Panc1 (cell line): Measurements from ENCODE around the gene RIMBP3C. TPM values are rescaled to one million over a fixed set of nuclear protein-coding genes. Genes with fewer than 3 reads are reported as not detected.
A peak's percentile ranks its signal among the peaks of the same experiment; 100 is the strongest.
"Not testable (repeated sequence)": the region's sequence is repeated elsewhere in the genome, so short reads cannot be mapped to it uniquely, and the experiment has no call there.

Experiments
- ATAC-seq: fragments of 200-7000 bp; cut with Tn5 transposase; 2 replicates; pipeline ENCODE4 v1.9.1; 2020; ENCODE audit warnings: mild to moderate bottlenecking, moderate library complexity
- Bru-seq: library from RNA; stranded (reverse); fragments of 400-500 nt; gene quantifications from one replicate; lab custom pipeline; 2021; lab: Mats Ljungman, UMichigan
- BruChase-seq, 2 experiments: library from RNA; stranded (reverse); fragments of 400-500 nt; gene quantifications; one replicate each; lab custom pipeline; 2021; lab: Mats Ljungman, UMichigan
- BruUV-seq: library from RNA; stranded (reverse); fragments of 400-500 nt; replicated peaks from 2 replicates; lab custom pipeline; 2021; lab: Mats Ljungman, UMichigan
- CTCF ChIA-PET: fragments of 300-600 bp; sonication (Branson Sonifier 250); formaldehyde crosslinking; loops from one replicate; lab custom pipeline; 2022; ENCODE audit warnings: antibody characterized with exemption; lab: Charles Lee
- POLR2A ChIA-PET: fragments of 300-600 bp; sonication (Branson Sonifier 250); formaldehyde crosslinking; loops from one replicate; lab custom pipeline; 2022; ENCODE audit warnings: antibody characterized with exemption; lab: Charles Lee
- DNase-seq: peaks from one replicate; pipeline ENCODE4 v3.0.0-alpha.2; 2010; ENCODE audit warnings: low read depth, low spot score
- H3K27ac ChIP-seq: 2 replicates; pipeline ENCODE4 v1.5.1; 2011; ENCODE audit warnings: mild to moderate bottlenecking, low read length, inconsistent platforms
- H3K27me3 ChIP-seq: fragments of 200-500 bp; sonication (Bioruptor generic); 2 replicates; pipeline ENCODE4 v1.6.0; 2014; ENCODE audit warnings: low read length, inconsistent platforms; ENCODE audit not compliant: control insufficient read depth, insufficient read depth
- H3K36me3 ChIP-seq: fragments of 200-500 bp; sonication (Bioruptor generic); 2 replicates; pipeline ENCODE4 v1.5.1; 2014; ENCODE audit warnings: inconsistent platforms, mild to moderate bottlenecking, low read length, moderate library complexity; ENCODE audit not compliant: control insufficient read depth, insufficient read depth
- H3K4me1 ChIP-seq: 2 replicates; pipeline ENCODE4 v1.5.1; 2011; ENCODE audit warnings: inconsistent platforms, mild to moderate bottlenecking, low read length, moderate library complexity; ENCODE audit not compliant: control insufficient read depth, insufficient read depth
- H3K4me3 ChIP-seq, 2 experiments: 2 replicates each; pipeline ENCODE4 v1.5.1; 2011 to 2012; ENCODE audit warnings: low read depth in 2 of 2, low read length in 2 of 2, mild to moderate bottlenecking in 2 of 2, inconsistent platforms in 1 of 2, moderate library complexity in 1 of 2
- H3K9me3 ChIP-seq: fragments of 200-500 bp; sonication (Bioruptor generic); 2 replicates; pipeline ENCODE4 v1.5.1; 2014; ENCODE audit warnings: low read depth, mild to moderate bottlenecking, inconsistent platforms, low read length, moderate library complexity; ENCODE audit not compliant: control insufficient read depth, insufficient read depth
- POLR2AphosphoS5 ChIP-seq: IDR thresholded peaks from 2 replicates; pipeline ENCODE4 v1.6.1; 2012; ENCODE audit warnings: mild to moderate bottlenecking, low read depth, low read length, moderate library complexity
- SIN3A ChIP-seq: IDR thresholded peaks from 2 replicates; pipeline ENCODE4 v1.6.1; 2012; ENCODE audit warnings: low read depth, mild to moderate bottlenecking, low read length, moderate library complexity, borderline replicate concordance; ENCODE audit not compliant: insufficient read depth
- TCF7L2 ChIP-seq: IDR thresholded peaks from 2 replicates; pipeline ENCODE4 v1.6.1; 2011; ENCODE audit warnings: mild to moderate bottlenecking, low read depth, low read length, inconsistent platforms
- in situ Hi-C: cut with HindIII; loops from 2 replicates; pipeline ENCODE4 v1.10.0; 2016; ENCODE audit warnings: low sequenced_read_pairs, low pct_unique_long_range_greater_than_20kb
- intact Hi-C: fragments of 100-400 bp; cut with micrococcal nuclease; formaldehyde crosslinking; loops from one replicate; pipeline ENCODE4 v1.10.0; 2022; ENCODE audit not compliant: unreplicated experiment
- long read RNA-seq: library from polyadenylated mRNA; unstranded; transcript quantifications from one replicate; pipeline ENCODE4 v2.0.0, GENCODE V29; 2021; ENCODE audit not compliant: unreplicated experiment
- polyA plus RNA-seq: library from polyadenylated mRNA; unstranded; fragments of >200 nt; gene quantifications from one replicate; pipeline ENCODE4 v1.2.1, GENCODE V29; 2012; ENCODE audit warnings: missing spikeins; ENCODE audit not compliant: insufficient read length
- total RNA-seq: library from RNA; stranded (reverse); gene quantifications from one replicate; pipeline ENCODE4 v1.2.1, GENCODE V29; 2021; ENCODE audit not compliant: unreplicated experiment
- TF ChIP-seq, protein P1 (sequence below), 2 experiments: IDR thresholded peaks; 2 replicates each; pipeline ENCODE4 v1.6.1; 2011 to 2012; ENCODE audit warnings: low read depth in 2 of 2, control low read depth in 1 of 2, low read length in 1 of 2, mild to moderate bottlenecking in 1 of 2, moderate library complexity in 1 of 2; ENCODE audit not compliant: insufficient read depth in 1 of 2
- TF ChIP-seq, protein P2 (sequence below): fragments of 450-650 bp; IDR thresholded peaks from 2 replicates; pipeline ENCODE4 v1.5.1; 2017; ENCODE audit warnings: mild to moderate bottlenecking

The RIMBP3C gene, protein sequence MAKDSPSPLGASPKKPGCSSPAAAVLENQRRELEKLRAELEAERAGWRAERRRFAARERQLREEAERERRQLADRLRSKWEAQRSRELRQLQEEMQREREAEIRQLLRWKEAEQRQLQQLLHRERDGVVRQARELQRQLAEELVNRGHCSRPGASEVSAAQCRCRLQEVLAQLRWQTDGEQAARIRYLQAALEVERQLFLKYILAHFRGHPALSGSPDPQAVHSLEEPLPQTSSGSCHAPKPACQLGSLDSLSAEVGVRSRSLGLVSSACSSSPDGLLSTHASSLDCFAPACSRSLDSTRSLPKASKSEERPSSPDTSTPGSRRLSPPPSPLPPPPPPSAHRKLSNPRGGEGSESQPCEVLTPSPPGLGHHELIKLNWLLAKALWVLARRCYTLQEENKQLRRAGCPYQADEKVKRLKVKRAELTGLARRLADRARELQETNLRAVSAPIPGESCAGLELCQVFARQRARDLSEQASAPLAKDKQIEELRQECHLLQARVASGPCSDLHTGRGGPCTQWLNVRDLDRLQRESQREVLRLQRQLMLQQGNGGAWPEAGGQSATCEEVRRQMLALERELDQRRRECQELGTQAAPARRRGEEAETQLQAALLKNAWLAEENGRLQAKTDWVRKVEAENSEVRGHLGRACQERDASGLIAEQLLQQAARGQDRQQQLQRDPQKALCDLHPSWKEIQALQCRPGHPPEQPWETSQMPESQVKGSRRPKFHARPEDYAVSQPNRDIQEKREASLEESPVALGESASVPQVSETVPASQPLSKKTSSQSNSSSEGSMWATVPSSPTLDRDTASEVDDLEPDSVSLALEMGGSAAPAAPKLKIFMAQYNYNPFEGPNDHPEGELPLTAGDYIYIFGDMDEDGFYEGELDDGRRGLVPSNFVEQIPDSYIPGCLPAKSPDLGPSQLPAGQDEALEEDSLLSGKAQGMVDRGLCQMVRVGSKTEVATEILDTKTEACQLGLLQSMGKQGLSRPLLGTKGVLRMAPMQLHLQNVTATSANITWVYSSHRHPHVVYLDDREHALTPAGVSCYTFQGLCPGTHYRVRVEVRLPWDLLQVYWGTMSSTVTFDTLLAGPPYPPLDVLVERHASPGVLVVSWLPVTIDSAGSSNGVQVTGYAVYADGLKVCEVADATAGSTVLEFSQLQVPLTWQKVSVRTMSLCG (N-terminal part only)
- total RNA-seq: 0.90 TPM
- polyA plus RNA-seq: 1.7 TPM
- Bru-seq, nascent RNA: not detected
- percentile 11 among the genes with signal in this experiment for BruChase-seq, experiment 1, labeled RNA remaining after a 2-hour chase
- percentile 12 among the genes with signal in this experiment for BruChase-seq, experiment 2, labeled RNA remaining after a 6-hour chase
- long read RNA-seq: 0 reads

DNA sequence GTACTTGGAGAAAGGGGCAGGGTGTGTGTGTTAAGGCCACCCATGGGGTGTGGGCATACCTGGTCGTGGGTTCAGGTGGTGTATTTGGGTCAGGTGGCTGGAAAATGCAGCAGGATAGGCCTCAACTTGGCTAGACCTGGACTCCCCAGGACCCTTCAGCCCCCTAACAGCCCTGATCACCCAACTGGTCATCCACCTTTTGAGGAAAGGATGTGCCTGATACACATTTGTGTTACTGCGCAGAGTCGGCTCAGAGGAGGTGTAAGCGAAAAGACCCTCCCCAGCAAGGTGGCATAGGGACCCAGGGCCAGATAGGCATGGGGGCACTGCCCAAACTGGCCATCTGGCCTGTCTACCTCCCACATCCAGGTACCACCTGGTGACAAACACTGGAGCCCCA is at the start of gene RIMBP3C:
TSS of gene RIMBP3C (minus strand) at position 101 of the 400 bp plus-strand sequence. CDS start 485 bp downstream, outside the sequence.
- in situ Hi-C loops, H3K27ac ChIP-seq, H3K9me3 ChIP-seq, CTCF ChIA-PET, intact Hi-C loops, DNase-seq, POLR2A ChIA-PET, ATAC-seq, H3K4me3 ChIP-seq, H3K36me3 ChIP-seq, H3K4me1 ChIP-seq, H3K27me3 ChIP-seq, BruUV-seq: not testable (repeated sequence)

DNA sequence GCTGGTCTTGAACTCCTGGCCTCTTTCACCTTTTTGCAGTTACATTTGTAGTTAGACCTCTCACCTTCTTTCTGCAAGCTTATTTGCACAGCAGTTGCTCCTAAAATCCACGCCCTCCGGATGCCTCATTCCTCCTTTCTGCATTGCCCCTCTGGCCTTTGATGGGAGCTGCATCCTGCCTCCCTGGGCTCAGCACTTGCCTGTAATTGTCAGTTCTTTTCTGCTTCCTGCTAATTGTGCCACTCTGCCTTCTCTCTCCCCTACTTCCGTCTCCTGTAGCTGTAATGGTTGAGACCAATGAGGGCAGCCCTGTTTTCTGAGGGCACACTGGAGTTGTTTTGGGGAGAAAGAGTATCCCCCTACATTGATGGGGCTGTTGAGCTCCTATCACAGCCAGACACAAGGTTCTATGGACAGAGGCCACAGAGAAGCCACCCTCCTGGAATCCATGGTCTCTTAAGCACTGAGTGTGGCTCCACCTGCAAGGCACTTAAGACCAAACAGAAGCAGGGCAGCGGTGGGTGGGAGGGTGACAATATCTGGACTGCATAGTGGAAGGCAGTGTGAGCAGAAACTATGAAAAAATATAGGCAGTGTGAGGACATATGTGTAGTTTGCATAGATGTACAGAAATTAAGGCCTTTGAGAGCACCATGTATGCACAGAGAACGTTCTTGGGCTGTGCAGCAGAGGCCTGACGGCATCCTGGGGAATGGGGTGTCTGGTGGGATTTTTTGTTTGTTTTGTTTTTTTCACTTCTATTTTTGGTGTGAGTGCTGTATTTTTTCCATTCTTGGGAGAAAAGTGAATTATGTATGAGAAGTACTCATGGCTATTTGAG is 48.0 kb upstream of the RIMBP3C start:
- CTCF ChIA-PET: no interaction called here
- in situ Hi-C loops: no loop called here
- H3K27ac ChIP-seq: no peak overlapping the region
- no peaks in the 10 kb centered on the region for H3K27me3 ChIP-seq
- TSS peak; percentile 54 for BruUV-seq
- no peak overlapping the region for H3K4me3 ChIP-seq
- ATAC-seq (no peak), DNase-seq (no peak)
- H3K36me3 ChIP-seq: no peaks in the 10 kb centered on the region
- no peaks in the 10 kb centered on the region for H3K9me3 ChIP-seq
- intact Hi-C loops: loop anchor here (10.0 kb wide), 1 partner anchor 46 kb away; the partner anchor contains the start of gene SDF2L1
- POLR2A ChIA-PET: interaction anchor here (0.5 kb wide), 1 partner anchor 212 kb away, joined by 3 read pairs; no protein-coding TSS in a partner anchor
- H3K4me1 ChIP-seq: no peaks in the 10 kb centered on the region; the same call in none of the 2 replicates
- TF ChIP-seq TCF7L2: no peak
- no peak for TF ChIP-seq SIN3A
- TF ChIP-seq, protein P1, sequence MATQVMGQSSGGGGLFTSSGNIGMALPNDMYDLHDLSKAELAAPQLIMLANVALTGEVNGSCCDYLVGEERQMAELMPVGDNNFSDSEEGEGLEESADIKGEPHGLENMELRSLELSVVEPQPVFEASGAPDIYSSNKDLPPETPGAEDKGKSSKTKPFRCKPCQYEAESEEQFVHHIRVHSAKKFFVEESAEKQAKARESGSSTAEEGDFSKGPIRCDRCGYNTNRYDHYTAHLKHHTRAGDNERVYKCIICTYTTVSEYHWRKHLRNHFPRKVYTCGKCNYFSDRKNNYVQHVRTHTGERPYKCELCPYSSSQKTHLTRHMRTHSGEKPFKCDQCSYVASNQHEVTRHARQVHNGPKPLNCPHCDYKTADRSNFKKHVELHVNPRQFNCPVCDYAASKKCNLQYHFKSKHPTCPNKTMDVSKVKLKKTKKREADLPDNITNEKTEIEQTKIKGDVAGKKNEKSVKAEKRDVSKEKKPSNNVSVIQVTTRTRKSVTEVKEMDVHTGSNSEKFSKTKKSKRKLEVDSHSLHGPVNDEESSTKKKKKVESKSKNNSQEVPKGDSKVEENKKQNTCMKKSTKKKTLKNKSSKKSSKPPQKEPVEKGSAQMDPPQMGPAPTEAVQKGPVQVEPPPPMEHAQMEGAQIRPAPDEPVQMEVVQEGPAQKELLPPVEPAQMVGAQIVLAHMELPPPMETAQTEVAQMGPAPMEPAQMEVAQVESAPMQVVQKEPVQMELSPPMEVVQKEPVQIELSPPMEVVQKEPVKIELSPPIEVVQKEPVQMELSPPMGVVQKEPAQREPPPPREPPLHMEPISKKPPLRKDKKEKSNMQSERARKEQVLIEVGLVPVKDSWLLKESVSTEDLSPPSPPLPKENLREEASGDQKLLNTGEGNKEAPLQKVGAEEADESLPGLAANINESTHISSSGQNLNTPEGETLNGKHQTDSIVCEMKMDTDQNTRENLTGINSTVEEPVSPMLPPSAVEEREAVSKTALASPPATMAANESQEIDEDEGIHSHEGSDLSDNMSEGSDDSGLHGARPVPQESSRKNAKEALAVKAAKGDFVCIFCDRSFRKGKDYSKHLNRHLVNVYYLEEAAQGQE (IDR thresholded peaks at IDR 0.05; ENCODE audit: insufficient read depth in 1 of 2, low read depth in 2 of 2, low read length in 1 of 2): no peak
- TF ChIP-seq, protein P2, sequence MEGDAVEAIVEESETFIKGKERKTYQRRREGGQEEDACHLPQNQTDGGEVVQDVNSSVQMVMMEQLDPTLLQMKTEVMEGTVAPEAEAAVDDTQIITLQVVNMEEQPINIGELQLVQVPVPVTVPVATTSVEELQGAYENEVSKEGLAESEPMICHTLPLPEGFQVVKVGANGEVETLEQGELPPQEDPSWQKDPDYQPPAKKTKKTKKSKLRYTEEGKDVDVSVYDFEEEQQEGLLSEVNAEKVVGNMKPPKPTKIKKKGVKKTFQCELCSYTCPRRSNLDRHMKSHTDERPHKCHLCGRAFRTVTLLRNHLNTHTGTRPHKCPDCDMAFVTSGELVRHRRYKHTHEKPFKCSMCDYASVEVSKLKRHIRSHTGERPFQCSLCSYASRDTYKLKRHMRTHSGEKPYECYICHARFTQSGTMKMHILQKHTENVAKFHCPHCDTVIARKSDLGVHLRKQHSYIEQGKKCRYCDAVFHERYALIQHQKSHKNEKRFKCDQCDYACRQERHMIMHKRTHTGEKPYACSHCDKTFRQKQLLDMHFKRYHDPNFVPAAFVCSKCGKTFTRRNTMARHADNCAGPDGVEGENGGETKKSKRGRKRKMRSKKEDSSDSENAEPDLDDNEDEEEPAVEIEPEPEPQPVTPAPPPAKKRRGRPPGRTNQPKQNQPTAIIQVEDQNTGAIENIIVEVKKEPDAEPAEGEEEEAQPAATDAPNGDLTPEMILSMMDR: no peak
- no peak for TF ChIP-seq POLR2AphosphoS5
